Bone marrow (tissue), 2 donors: ENCODE data around the gene TMEM38A.

ENCODE experiments used
- DNase-seq, 2 donors: peaks; one replicate each; lab custom pipeline; 2025; lab: John Stamatoyannopoulos, UW

Gene TMEM38A, protein sequence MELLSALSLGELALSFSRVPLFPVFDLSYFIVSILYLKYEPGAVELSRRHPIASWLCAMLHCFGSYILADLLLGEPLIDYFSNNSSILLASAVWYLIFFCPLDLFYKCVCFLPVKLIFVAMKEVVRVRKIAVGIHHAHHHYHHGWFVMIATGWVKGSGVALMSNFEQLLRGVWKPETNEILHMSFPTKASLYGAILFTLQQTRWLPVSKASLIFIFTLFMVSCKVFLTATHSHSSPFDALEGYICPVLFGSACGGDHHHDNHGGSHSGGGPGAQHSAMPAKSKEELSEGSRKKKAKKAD

DNA sequence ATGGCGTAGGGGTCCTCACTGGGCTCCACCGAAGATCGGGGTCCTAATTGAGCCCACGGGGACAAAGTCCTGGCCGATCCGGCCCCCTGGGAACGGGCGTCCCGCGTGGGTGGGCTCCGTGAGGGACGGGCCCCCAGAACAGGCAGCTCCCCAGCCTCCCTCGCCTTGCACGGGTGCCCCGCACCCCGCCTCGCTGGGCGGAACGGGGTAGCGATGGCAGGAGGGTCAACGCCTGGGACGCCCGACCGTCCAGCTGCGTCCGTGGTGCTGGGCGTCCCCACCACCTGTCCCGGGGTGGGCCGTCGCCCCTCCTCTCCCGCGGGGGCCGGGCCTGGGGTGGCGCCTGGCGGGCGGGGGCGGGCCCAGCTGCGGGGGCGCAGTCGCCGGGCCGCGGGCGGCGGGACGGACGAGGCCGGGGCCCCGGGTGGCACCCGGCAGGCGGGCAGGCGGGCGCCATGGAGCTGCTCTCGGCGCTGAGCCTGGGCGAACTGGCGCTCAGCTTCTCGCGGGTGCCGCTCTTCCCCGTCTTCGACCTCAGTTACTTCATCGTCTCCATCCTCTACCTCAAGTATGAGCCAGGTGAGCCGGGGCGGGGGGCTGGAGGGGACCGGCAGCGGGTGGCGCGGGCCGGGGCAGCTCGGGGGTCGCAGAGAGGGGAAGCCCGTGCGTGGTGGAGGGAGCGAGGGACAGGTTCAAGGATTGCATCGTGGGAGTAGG, at the start of gene TMEM38A:
TMEM38A (plus strand) TSS at position 377 of the 717 bp plus-strand sequence; CDS start at position 456, 79 bp downstream.
- DNase-seq, result peak in 1 of 2 donors; percentile 23

DNA sequence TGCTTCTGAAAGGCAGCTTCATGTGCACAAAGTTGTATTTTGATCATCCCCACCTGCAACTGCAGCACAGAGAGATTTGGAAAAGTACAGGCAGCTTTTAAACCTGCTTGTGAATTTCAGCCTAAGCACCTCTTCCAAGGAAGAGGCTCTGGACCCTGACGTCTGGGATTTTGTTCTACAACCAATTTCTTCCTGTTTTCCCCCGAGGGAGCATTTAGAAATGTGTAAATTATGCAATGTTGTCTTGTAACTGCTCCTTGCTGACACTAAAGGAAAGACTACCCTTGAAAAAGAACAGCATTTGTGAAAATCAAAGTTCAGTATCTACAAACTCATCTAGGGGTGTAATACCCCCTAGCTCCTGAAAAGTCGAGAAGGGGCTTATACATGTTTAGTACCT, 48.3 kb upstream of the TMEM38A start:
- no peak for DNase-seq

DNA sequence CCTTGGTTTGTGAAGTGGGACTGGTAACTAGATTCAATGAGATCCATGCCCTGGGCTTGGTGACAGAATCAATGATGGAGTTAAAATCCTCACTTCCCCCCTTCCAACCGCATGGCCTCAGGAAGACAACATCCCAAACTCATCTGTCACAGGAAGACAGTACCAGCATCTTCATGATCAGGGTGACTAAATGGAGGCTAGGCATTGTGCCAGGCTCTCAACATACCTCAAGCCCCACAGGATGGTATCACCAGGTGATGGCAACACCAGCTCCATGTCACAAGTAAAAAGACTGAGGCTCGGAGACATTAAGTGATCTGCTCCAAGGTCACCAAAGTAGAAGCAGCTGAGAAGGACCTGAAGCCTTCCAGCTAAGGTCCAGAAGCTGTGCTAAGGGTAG, 47.1 kb upstream of the TMEM38A start:
- no peak for DNase-seq

DNA sequence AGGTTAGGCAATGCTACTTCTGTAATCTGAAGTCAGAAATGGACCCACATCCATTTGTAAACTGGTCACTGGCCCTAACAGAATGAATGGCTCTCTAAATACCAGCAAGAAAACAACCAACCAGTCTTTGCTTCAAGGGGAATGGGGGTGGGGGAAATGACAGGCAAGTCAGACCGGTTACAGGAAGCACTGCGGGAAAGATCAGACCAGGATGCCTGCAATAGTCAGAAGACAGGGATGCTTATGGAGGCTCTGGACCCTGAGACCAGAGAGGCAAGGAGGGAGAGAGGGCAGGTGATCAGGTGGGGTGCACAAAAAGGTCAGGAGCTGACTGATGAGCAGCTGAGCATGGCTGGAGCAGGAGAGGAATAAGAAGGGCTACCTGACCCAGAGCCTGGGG, 46.0 kb upstream of the TMEM38A start:
- no peak for DNase-seq

DNA sequence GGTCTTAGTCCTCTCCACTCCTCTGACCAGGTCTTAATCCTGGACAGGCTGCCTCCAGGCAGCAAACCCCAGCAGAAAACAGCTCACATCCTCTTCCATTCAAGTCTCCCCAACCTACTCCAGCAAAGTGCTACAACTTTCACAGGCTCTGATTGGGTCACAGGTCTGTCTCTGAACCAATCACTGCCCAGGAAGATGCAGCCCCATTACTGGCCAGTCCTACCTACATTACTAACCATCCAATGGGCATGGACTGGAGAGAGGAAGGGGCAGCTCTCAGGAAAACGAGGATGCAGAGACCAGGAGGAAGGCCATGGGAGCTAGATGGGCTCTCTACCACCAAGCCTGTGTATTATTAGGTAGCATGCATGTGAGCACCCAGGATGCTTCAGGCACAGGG, 45.1 kb upstream of the TMEM38A start:
- no peak for DNase-seq

DNA sequence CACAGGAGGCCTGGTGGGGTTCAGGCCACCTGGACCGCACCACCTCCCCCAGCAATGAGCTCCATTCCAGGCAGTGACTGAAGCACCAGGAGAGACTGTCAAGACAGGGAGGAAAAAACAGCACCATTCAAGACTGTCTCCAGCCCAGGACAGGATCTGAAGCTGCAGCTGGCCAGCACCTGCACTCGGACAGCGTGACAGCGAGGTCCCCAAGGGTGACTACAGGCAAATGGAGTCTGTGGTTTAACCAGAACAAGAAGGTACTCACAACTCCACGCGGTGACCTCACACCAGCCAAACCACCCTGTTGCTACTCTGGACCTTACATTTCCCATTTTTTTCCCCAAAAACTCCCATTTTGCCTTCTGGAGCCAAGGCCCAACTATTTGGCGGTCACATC, 42.7 kb upstream of the TMEM38A start:
- no peak for DNase-seq

DNA sequence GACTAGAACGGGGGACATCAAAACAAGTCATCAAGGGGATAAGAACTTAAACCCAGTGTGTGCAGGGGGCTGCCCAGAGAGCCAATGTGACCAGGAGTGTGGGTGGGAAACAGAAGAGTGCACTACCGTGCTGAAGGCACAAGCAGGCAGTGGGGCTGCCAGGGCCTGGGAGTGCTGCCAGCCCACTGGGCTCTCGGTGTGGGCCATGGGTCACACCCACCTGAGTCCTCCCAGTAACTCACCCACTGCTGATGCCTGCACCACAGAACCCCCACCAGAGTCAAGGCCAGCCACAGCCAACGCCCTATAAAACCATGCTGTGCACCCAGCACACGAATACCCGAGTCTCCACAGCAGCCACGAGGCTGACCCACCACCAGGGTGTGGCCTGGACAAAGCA, 41.5 kb upstream of the TMEM38A start:
- DNase-seq, result no peak

DNA sequence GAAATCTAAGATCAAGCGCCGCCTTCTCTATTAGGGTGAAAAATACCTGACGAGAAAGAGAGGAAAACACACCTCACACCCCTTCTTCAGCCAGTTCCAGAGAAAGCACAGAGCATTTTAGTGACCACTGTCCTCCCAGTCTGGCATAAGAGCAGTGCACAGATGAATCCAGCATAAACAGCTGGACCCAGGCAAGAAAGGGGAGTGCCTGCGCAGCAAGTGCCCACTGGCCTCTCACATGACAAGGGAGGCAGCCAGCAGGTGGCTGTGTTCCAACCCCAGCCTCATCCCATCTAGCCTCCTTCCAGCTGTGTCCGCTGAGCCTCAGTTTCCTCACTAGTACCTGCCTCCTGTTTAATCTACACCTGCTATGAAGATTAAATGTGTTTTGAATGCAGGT, 40.9 kb upstream of the TMEM38A start:
- DNase-seq, result no peak

DNA sequence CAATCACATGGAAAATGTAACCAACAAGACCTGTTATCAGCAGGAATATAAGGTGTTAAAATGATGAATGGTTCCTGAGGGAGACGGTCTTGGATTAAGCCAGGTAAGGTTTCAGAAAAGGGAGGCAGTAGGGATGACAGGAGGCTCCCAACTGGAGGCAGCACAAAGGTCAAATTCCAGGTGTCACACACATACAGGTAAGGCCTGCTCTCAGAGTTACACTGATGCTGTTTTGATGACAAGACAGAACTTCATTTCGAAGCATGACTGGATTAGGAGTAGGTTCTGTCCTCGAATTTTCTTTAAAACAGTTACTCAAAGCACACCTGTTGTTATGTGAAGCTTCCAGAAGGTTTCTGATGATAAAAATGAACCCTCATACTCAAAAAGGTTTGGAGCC, 40.4 kb upstream of the TMEM38A start:
- DNase-seq, result no peak

DNA sequence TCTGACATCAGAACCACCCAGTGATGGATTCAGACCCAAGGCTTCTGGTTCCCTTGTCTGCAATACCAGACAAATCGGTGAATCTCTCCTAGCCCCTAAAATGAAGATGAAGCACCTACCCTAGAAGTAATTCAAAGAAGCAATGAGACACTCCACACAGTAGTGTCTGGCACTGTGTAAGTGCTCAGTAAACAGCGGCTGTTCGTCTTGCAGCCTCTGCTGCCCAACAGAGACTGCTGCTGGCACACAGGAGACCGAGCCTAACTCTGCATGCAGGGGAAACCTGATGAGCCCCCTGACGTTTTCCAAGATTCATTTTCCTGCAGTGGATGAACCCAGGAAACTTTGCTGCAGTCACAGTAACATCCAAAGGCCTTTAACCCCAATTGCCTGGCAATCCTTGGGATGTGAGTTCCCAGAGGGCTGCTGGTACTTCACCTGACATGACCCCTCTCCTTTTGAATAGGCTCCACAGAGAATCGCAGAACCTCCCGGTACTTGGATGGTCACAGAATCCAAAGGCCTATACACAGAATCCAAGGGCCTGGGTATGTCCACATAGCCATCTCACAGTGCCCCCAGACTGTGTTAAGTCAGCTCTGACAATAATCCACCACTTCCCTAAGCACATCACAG, 39.7 kb upstream of the TMEM38A start:
- DNase-seq, result no peak

DNA sequence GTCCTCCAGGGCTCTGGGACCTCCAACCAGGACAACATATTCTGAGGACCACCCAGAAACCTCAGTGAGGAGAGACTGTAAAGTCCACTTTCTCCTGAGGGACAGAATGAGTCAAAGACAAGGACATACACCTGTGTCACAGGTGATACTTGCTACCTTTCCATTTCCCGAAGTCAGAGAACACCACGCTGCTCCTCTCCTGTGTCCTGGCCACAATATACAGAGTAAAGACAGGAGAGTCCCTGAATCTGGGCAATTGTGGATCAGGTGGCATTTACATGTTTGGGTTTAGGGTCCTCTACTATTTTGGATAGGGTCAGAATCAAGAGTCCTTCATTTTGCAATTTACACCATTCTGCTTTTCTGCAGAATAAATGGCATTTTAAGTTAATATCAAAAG, 37.9 kb upstream of the TMEM38A start:
- no peak for DNase-seq

DNA sequence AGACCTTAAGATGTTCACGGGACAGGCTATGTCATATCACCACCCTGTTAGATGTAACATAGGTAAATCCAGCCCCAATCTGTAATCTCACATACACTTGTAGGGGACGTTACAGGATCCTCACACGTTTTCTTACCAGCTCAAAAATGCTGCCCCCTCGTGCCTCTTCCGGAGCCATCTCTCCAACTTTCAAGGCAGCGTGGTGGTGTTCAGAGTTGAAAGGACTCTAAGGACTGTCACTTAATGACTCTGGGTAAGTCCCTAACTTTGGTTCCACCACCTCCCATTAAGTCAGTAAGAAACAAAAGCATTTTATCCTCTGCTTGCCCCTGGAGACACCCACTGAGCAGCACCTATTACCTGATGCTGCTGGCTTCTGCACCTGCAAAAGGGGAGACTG, 37.4 kb upstream of the TMEM38A start:
- DNase-seq, result no peak

DNA sequence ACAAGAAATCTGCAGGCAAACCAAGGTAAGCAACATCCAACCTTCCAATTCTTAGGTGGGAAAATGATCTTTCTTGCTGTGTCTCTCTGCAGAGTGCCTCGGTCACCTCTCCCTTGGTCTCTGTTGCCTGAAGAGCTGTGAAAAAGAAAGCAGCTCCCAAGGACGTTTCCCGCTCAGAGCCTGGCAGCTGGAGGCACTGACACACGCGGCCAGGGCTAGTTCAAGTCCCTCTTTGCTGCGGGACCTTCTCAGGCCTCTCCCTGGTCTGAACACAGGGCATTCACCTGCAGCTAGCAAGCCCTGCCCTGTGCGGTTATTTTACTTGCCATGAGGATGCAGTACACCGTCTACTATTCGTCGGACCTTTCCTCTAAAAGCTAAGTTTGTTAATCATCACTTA, 36.7 kb upstream of the TMEM38A start:
- DNase-seq, result no peak

DNA sequence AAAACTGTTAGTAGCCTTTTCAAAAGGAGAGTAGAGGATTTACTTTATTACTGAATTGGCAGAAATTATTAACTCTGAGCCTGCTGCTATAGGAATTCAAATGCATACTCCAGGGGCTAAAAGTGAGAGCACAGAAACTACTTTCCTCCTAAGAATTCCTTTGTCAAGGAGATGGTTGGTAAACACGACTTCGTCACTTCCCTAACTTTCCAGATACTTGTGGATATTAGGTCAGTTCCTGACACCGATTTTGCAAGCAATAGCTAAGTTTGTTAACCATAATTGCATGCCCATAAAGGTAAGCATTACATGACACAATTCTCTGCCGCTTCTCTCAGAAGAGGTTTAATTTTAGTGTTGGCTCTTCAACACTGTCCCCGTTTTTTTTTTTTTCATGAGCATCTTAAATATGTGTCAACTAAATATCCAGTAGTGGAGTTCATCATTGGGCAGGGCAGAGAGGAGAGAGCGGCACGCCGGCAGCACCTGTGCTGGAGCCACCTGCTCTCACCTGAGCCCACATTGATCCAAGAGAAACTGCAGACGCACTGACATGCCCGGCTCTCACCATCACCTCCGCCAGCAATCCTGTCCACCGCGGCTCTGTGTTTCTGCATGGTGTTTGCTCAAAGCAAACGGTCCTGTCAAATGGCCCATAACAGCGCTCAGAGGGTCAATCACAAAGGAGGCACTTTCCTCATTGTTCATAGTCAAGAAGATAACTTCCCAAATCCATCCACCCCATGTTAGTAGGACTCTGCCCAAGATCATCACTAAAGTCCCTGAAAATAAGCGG, 35.6 kb upstream of the TMEM38A start:
- DNase-seq, result no peak

DNA sequence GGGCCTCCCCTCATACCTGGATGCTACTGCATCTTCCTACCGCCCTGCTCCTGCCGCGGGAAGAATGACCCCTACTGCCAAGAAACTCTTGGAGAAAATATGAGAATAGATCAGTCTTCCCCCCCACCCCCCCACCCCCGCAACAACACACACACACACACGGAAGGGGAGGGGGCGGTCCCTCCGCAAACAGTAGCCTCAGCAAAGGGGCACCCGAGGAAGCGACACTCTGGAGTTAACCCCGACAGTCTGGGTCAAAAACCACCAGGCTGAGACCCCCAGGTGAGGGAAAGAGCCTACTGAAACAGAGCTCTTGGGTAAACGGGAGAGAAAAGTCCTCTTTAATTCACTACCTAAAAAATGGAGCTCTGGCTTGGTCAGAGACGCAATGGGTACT, 34.1 kb upstream of the TMEM38A start:
- no peak for DNase-seq

DNA sequence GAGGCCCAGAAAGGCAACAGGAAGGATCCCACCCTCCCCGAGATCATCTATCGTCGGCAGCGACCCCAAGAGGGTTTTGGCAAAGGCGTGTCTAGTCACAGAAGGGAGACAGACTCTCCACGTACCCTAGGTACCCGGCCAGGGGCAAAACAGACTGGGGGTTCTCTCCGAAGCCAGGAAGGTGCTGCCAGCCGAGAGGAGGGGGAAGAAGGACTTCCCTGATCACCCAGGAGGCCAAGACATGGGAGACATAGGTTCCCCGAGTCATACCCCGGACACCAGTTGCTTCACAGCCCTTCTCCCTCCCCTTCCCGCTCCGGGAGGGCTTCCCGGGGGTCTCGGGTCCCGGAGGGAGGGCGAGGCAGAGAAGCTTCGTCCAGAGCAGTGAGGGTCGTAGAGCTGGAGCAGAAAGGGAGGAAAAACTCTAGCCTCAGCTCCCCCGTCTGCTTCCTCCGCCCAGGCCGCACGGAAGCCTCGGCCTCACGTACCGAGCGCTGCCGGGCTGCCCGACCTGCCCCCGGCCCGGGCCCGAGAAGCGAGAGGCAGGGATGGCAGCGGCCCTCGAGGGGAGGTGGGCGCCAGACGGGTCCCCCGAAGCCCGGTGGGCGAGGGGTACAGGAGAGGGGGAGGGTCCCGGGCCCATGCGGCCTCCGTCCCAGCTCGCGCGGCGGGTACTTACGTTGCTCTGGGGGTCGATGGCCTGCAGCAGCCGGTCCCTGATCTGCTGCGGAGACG, 33.6 kb upstream of the TMEM38A start:
- peak in 1 of 2 donors; percentile 13 for DNase-seq

DNA sequence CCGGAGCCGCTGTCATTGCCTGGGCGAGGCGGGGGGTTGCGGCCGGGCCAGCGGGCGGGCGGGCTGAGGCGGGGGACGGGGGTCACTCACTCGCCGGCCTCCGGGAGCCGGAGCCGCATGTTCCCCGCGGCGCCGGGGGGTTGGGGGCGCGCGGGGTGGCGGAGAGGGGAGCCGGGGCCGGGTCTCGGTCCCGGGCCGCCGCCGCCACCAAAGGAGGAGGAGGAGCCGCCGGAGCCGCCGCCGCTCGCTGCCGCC, 33.1 kb upstream of the TMEM38A start:
- no peak for DNase-seq

DNA sequence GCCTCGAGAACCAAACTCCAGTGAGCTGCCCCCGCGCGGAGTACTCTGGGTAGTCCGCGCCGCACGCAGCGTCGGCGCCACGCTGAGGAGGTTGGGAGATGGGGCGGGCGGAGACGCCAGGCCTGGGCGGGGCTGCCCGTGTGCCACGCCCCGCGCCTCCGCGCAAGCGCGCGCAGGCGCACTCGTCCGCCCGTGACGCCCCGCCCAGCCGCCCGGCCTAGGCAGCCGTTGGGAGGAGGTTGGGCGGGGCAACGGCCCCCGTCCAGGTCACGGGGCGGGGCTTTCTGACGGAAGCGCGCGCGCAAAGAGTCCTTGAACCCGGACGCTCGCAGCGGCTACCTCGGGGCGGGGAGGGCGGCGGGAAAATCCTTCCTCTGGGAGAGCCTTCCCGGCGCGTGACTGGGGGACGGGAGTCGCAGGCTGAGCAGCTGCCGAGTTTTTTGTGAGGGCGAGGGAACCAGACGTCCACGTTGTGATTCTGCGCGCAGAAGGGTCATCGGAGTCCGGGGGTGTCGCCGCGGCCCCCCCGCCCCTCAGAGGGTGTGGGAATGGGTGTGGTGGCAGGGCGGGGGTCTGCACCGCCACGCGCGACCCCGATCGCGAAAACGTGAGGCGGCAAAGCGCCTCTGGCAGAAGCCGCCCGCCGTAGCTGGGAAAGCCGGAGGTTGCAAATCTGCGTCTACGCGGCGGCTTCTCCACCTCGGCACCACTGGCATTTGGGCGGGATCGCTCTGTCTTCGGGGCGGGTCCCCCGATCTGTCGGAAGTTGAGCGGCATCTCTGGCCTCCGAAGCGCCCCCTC, 32.6 kb upstream of the TMEM38A start, which contains the start of gene MED26:
MED26 (minus strand) TSS at position 22 of the 801 bp plus-strand sequence. CDS start 261 bp downstream, outside the sequence.
- peak; percentile 80 to 90 for DNase-seq

DNA sequence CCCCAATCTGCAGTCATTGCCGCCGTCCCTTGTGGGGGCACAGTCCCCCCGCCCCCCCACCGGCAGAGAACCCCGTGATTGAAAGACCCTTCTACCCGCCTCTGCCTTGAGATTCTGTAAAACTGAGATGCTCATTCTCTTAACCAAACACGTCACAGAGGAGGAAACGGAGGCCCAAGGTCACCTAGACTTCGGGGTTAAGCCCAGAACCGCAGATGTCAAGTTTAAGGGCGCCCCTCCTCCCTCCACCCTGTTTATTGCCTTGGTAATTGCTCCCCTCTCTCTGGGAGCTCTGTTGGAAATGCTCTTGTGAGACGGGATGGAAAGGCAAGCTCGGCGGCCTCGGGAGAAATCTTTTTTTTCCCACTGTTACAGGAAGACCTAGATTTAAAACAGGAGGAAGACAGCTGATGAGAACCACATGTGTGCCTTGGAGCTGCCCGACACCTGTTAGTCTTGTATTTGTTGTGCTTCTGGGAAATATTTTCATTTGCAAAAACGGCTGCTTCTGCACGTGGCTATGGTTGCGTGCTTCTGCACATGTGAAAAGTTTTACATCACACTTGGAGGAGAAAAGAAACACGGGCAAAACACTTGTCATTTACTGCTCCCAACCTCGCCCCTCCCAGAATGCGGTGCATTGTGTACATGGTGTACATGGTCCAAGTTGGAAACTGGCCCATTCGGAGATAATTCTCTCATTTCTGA, 31.8 kb upstream of the TMEM38A start:
- no peak for DNase-seq

DNA sequence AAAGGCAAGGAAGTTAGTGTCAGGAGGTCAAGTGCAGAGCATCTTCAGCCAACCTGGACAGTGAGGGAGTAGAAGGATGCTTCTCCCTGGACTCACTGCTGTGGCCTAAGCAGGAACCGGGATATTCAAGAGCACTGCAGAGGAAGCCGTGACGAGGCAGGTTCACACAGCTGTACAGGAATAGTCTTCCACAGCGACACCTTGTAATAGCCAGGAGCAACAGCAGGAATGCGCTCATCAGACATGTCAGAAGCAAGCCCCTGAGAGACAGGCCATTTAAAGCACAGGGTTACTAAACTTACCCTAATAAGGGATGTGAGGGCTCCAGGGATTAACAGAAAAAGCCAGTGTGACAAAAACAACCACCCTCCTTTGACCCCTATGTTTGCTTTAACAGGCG, 29.5 kb upstream of the TMEM38A start:
- DNase-seq, result no peak
